Islet of Langerhans (tissue), 1 donor: Measurements from ENCODE around the gene HOXC11.

ENCODE experiments used
- FAIRE-seq: peaks from one replicate; lab custom pipeline; 2011; peaks lifted over from hg19 to GRCh38; lab: Jason Lieb, UNC

Gene HOXC11

DNA sequence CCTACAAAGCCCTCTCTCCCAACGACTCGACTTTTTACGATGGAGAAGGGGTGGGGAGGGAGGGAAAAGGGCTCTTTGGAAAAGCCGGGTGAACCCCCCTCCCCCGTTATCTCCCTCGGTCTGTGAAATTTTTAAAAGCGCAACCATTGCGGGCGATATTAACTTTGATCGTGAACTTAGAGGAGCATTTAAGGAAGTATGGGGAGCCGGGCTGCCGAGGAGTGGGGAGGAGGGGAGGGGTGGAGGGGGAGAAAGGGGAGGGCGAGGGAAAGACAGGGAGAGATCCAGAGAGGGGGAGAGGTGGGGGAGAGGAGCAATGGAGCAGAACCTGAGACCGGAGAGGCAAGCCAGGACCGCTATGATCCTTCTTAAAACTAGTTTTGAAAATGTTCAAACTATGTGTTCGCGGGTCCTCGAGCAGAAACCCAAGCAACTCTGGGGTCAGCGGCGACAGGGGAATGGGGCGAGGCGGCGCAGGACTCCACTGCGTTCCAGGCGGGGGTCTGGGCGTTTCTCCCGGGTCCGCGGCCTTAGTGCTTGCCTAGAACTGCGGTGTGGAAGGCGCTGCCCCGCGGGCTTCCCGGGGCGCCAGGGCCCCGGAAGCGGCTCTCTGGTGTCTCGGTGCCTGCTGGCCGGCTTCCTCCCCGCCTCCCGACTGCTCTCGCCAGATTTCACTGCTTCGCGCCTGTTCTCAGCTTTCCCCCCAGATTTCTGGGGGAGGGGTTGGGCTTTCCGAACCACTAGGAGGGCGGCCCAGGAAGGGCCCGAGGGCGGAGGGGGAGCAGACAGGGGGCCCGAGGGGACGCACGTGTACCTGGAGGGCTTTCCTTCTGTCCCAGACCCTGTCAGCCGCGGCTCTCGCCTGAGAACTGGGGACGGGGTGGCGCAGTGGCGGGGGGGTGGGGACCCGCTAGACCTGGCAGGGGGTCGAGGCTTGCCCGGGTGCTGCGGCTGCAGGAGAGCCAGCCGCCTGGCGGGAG is 1.4 kb downstream of the HOXC11 start, which contains the start of gene HOTAIR:
Gene HOTAIR, minus strand, starts transcription at position 871 of the 980 bp plus-strand sequence.
- no peak for FAIRE-seq

GRCh38 chr12:53975064-53975471 is 2.1 kb downstream of the HOXC11 start:
- FAIRE-seq = no peak

DNA sequence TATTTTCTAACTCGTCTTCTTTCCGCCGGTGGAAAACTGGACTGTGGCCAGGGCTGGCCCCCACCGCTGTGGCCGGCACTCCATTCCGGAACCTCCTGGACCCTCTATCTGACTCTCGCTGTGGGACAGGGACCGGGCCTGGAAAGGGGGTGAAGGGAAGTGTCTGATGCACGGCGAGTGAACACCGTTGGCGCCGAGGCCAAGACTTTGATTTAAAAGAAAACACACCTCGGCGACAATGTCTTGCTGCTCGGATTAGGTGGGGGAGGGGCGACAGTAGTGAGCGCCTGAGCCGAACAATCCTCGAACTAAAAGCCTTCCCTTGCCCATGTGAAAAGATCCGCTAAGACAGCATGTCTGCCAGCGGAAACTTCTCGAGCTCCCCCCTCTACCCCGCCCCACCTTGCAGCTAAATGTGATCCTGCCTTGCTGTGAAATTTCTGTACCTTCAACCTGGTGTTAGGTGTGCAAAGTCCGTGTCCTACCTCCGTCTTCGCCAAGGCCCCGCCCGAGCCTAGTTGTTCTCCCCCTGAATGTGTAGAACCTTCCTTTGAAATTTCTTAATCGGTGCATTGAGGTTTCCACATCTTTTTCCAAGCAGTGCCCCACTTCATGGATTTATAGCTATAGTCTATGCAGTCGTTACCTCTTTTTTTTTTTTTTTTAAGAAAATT is 2.7 kb downstream of the HOXC11 start:
- no peak for FAIRE-seq

DNA sequence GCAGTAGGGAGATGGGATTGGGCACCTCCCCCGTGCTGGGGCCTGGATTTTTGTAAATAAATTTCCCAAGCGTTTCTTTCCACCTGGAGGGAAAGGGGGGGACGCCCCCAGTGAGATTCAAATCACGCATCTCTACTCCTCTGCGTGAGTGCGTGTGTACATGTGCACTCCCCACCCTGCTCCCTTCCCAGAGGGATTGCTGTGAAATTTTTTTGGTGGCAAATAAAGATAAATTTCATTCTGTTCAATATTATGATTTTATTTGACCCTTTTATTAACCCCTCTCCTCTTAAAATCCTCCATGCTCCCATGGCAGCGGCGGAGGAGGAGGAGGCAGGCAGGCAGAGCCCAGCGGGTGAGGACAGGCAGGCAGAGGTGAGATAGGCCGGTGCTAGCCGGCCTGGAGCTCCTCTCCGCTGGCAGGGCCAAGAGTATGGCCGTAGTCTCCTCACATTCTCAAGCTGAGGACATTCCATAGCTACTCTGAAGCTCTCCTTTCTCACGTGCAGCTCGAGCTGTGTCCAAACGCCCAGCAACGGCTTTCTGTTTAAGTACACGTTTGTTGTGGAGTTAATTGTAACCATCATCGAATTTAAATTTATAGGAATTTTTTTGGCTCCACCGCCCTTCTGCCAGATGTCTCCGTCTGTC is 3.4 kb downstream of the HOXC11 start:
- no peak for FAIRE-seq

DNA sequence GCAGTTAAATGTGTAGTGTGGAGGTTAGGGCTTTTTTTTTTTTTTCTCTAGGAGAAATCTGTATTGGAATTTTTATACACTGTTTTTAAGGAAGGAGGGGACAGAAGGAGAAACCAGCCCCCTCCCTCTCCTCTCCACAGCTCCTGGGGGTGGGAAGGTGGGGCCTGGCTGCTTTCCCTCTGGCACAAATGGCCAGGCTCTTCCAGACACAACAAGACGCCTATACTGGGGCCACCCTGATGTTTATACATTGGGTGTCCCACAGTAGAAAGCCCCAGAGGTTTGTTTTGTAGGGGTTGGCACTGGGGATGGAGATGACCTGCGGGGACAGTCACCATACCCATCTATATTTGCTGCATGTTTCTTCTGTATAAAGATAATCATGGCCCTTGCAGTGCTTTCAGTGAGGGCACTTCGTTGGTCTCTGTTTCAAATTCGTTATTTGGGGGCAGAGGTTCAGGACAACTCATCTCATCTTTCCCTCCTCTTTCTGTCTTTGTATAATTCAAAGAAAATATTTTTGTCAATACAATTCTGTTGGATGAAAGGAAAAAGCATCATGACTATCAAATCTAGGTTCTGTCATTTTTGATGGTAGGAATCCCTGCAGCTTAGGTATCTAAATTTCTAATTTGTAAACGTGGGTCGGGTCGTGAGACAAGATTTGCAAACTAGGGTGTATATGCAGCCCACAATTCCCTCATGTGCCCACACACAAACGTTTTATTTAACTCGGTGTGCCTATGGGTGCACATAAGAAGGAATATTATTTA is 4.1 kb downstream of the HOXC11 start:
- FAIRE-seq = no peak

GRCh38 chr12:53977596-53978445 is 4.9 kb downstream of the HOXC11 start:
- FAIRE-seq = no peak

- FAIRE-seq = no peak
Observed at GRCh38 chr12:53978477-53979356, 5.8 kb downstream of the HOXC11 start.

DNA sequence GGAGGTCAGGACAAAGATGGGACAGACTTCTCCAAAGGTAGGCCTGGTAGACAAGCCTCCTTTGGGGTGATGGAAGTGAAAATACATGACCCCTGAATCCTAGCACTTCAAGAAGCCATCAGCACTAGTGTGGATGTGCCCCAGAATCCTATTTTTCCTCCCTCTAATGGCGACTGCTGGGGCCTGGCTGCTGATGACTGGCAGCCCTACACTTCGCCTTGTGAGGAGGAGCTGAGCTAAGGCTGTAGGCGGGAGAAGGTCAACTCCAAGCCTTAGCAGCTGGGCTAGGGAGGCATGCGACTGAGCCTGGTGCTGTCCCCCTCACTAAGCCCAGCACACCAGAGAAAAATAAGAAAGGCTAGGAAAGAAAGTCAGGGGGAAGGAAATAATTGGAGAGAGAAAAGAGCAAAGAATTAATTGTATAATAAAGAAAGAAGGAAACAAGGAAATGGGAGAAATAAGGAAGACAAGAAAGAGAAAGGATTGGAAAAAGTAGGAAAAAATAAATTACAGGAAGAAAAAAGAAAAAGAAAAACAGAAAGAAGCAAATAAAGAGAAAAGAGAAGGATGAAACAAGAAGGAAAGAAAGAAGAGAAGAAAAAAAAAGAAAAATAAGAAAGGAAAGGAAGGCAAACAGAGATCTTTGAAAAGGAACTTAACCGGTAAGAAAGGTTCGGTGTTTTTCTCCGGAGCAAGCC is 7.3 kb downstream of the HOXC11 start:
- no peak for FAIRE-seq

DNA sequence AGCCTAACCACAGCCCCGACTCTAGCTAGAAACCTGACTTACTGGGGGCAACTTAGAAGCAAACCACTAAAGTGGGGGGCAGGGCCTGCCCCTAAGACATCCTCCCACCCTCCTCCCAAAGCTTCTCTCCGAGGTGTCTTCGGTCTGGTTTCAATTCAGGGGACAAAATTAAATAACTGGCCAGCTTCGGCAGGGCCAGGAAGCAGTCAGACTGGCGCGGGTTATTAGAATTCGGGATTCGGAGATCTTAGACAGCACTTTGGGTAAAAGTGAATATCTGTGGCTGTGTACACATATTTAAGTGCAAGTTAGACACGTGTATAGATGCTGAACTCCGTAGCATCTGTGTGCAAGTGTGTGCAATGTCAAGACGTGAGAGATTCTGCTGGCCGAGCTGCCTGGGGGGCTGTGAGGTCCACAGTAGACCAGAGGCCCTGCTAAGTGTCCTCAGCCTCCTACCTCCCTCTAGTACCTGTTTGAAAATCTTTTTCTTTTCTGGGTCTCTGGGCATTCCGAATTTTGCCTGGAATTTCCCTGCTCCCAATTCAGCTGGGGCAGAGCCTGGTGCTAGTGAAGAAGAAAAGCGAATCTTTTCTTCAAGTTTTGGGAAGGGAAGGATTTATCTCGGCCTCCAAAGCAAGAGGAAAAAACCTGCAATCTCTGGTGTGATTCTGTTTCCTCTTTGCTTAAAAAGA is 8.0 kb downstream of the HOXC11 start:
- no peak for FAIRE-seq

DNA sequence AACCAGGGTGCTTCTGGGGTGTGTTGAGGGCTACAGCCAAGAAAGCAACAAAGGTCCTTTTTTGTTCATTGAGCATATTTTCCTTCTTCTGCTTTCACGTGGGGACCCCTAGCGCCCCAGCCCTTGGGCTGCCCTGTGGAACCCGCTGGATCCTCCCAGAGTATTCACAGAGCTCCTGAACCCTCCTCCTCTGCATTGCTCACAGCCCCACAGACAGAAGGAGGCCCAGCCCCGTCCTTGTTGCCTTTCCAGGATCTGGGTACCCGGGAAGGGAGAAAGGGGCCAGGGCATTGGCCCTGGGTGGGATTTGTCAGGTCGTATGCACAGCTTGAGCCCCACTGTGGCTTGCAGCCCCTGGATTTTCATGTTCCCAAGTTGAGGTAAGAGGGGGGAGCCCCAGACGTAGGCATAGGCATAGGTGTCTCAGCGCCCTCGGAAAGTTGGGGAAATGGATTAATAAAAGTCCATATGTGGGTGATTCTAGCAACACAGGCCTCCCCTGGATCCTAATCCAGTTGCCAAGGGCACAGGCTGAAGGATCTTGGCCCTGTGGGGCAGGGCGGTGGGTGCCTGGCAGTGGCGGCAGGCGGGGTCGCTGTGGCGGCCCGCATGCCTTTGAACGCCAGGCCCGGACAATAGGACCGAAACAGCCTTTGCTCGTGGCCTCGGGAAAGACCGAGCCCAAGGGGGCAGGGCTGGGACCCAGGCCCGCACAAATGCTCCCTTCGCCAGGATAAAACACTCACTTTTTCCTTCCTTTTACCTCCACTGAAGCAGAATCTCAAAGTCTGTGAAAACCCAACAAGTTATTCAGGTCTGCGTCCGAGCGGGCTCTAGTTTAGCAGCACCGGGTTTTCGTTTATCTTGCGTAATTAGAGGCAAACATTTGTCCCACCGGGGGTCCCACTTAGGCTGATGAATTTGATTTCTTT is 9.0 kb downstream of the HOXC11 start:
- no peak for FAIRE-seq

DNA sequence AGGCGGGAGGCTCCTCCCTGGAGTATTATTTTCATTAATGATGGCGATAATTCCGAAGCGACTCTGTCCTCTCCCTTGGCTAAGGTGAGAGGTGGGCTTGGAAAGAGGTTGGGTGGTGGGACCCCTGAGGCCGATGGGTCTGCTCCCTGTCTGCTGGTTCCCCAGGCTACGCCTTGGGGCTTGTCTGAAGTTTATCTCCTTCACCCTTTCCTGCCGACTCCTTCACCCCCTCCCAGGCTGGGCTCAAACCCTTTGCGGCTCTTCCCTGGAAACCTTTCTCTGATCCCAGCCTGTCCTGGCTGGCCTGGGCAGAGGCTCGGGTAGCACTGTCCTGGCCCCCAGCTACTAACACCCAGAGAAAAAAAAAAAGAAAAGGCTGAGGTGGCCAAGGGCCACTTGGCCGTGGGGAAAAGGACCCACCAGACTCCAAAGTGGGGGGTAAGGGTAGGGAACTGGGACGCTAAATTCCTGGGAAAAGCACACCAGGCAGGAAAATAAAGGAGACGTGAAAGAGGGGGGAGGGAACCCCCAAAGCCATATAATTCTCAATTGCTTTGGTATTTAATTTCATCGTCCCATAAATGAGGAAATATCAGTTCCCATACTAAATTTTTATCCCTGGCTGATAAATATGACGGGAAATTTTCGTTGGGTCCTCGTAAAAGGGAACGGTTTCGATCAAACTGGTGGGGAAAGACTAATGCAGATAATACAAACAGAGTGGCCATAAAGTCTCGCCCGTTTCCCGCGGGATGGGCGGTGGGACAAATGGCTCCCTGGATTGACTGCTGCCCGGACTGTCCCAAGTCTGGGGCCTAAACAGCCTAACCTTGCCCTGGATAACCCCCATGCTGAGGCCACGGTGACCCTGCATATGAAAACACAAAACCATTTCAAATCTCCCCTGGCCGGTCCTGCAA is 10.0 kb downstream of the HOXC11 start:
- FAIRE-seq = no peak

GRCh38 chr12:53983568-53983949 is 10.6 kb downstream of the HOXC11 start:
- no peak for FAIRE-seq

DNA sequence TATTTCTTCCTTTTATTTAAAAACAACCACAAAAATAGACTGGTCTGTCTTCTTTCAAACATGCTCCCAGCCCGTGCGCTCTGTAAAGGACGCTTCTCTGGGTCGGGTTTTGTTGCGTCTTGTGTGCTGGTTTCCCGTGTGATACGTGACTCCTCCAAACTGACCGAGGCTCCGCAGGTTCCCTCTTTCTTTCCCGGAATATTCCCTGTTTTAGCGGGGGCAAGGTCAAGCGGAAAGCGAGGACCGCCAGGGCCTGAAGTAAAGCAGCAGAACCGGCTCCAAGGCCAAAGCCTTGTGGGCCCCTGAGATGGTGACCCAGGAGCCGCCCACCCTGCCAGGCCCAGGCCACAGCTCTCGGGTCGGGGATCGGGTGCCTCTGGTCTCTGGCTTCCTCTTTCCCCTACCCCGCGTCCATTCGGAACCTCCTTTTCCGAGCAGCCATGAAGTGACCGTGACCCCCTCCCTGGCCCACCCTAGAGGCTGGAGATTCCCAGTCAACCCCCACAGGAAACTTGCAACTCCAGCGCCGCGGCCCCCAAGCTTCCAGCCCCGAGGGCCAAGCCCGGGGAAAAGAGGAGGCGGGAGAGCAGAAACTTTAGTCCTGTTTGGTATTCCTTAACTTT is 11.1 kb downstream of the HOXC11 start:
- FAIRE-seq = no peak

- FAIRE-seq = no peak
Observed at GRCh38 chr12:53984901-53985691, 12.2 kb downstream of the HOXC11 start, which contains the start of gene HOXC10. Gene HOXC10, plus strand, starts transcription at chr12:53985146. Its CDS starts 114 bp downstream, at chr12:53985260.

- FAIRE-seq = no peak
Observed at GRCh38 chr12:53985692-53985993, 12.7 kb downstream of the HOXC11 start.
